SKM-1 treated with dmso at 0.1 percent for 144 hours (cell line): ENCODE results near the gene KSR2.

ENCODE experiments used
- DNase-seq: peaks from one replicate; lab custom pipeline; 2025; ENCODE audit not compliant: unreplicated experiment; lab: John Stamatoyannopoulos, UW

KSR2 gene

DNA sequence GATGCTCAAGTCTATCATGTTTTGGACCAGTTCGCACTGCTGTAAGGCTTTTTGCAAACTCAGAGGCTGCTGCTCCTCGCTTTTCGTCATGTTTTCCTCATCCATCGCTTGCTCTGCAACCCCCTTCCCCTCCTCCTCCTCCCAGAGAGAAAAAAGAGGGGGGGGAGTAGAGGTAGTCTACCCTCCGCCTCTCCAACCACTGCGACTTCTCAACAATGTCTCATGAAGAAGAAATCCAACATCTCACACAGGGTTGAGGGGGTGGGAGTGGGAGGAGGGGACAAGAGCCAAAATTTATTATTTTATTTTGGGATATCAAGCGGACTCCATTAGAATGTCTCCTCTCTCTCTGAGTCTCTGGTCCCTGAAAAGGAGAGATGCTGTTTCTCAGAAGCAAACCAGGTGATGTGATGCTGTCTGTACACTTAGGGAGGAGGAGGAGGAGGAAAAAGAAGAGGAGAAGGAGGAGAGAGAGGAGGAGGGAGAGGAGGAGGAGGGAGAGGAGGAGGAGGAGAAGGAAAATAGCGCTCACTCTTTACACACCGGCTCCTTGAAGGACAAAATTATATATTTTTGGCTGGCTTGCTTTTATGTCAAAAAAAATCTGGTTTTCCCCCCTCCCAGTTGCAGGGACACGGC, 520 bp downstream of the KSR2 start:
- DNase-seq: no peak

DNA sequence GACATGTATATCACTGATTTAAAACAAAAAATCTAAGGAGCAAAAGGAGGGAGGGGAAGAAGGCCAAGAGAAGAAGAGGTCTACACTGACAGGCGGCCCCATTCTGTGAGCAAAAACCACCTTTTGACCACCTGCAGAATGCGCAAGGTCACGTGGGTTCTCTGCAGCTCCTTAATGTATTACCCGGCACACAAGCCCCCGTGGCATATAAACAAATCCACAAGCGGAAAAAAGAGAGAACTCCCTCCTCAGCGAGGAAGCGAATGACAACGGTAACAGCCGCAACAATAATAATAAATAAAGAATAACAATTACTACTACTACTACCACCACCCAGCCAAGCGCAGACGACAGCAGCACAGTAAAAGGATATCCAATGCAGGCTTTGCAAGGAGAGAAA, 1.3 kb downstream of the KSR2 start:
- no peak for DNase-seq

DNA sequence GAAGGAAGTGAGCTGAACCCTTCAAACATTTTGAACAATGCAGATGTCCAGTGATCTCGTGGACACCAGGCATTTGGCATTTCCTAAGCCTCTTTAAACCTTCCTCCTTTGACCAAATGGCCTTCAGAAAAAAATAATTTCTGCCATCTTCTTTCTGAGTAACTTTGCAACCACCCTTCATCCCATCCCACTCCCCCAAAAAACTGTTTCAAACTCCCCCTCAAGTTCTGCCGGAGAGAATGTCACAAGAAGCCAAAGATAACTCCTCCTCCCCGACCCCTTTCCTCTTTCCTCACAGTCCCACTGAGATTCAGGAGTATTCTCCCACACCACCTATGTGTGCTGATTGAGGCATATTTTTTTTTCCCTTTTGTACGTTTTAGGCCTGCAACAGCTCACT, 1.7 kb downstream of the KSR2 start:
- no peak for DNase-seq

DNA sequence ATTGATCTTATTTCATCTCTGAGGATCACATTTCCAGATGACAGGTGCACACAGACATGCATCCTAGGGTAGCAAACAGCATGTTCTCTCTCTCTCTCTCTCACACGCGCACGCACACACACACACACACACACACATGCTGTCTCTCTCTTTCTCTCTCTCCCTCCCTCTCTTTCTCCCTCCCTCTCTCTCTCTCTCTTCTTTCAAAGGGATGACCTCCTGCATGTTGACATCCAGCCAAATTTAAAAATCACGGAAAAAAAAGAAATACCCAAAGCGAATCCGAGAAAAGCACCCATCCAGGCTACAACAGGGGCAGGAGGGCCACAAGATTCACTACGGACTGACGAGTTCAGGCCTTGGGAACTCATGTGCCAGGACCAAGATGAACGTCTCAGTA, 2.3 kb downstream of the KSR2 start:
- DNase-seq: no peak

DNA sequence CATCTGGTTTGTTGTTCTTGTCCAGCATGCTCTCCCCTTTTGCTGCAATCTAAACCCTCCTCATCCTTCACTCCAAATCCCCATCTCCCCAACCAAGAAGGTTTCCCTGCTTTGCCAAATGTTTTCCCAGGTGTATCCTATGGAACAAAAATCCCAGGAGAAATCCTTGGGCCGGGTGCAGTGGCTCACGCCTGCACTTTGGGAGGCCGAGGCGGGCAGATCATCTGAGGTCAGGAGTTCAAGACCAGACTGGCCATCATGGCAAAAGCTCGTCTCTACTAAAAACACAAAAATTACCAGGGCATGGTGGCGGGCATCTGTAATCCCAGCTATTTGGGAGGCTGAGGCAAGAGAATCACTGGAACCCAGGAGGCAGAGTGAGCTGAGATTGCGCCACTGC, 5.0 kb downstream of the KSR2 start:
- no peak for DNase-seq

DNA sequence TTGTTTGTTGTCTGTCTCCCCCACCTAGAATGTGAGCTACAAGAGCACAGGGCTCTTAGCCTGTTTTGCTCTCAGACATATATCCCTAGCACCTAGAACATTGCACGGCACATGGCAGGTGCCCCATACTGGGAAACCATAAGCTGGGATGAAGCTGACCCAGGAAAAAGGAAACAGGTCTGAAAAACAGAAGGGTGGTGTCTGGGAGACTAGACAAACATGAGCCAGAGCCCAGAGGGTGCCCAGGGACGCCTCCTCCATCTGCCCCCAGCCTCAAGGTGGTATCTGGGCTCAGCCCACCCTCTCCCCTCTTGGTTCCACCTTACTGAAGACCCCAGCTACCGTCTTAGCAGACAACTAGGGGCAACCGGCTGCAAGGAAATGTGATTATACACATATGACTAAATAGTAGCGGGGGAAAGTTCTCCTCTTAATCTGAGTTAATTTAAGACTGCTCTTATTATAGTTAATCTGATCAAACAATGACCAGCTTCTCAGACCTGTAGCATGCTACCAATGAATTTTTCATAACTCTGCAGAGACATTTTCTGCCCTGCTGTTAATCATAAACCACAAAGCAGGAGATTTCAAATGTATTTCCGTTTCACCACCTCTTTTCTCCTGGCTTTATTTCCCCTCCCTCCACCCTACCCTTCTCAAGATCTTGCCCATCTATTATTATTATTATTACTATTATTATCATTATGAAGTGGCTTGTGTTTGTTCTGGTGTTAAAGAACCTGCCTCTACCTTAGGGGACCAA, 31.9 kb downstream of the KSR2 start:
- no peak for DNase-seq

DNA sequence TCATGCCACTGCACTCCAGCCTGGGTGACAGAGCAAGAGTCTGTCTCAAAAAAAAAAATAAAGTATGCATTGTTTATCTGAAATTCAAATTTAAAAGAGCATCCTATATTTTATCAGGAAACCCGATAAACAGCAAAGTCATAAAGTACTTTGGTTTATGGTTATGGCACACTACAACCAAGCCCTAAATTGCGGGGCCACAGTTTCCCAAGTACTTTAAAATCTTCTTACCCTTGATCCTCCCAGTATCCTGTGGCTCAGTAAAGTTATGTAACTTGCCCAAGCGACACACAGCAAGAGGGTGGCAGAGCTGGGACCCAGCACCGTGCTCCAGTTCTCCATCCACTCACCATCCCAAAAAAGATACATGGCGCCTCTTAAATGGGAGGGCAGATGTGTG, 35.2 kb downstream of the KSR2 start:
- DNase-seq: no peak

DNA sequence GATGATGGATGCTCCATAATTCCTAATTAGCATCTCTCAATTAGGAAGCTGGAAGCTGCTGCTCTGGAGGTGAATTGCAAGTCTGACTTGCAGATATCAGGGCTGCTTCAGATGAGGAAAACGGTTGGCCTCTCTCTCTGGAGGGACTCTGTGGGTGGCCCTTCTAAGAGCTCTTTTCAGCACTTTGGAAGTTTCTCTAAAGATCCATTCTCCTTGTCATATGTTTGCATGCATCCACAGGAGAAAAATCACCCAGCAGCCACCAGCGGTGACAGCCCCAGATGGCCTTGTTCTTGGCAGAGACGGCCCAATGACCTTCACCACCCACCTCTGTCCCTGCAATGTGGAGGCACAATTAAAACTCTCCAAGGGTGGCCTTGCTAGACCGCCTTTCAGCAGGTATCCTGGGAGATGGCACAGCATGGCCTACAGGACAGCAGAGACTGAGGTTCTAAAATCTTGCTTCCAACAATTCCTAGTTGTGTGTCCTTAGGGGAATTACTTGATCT, 42.3 kb downstream of the KSR2 start:
- DNase-seq: no peak

DNA sequence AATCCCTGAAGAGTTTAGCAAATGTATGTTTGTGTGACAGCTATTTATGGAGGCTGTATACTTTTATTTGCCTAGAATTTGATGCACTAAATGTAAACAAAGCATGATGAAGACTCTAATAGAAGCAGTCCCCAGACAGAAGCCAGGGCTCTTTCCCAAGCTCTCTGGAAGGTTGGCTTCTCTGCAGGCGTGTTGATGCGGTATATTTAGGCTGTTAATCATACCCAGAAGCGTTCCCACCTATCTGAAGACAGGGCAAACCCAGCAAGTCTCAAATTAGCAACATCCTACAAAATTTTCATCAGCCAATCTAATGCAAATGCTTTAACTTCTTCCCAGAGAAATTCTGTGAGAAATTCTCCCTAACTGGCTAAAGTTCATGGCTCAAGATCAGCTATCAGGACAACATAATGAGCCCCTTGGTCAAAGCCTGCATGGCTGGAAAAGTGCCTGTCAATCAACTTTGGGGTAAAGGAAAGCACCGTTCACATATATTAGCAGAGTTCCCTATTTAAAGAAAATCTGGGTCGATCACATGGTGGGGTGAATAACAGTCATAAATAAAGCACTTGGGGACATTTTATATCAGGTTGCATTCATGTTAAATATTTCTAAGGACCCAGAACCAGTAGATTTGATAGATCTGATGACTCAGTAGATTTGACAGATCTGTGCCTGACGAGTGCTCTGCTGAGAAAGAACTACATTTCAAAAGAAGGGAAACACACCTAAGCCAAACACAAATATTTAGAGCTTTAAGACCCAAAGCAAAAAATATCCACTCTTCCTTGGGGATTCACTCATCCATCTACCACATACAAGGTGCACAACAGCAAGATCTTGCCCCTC, 46.6 kb downstream of the KSR2 start:
- no peak for DNase-seq

DNA sequence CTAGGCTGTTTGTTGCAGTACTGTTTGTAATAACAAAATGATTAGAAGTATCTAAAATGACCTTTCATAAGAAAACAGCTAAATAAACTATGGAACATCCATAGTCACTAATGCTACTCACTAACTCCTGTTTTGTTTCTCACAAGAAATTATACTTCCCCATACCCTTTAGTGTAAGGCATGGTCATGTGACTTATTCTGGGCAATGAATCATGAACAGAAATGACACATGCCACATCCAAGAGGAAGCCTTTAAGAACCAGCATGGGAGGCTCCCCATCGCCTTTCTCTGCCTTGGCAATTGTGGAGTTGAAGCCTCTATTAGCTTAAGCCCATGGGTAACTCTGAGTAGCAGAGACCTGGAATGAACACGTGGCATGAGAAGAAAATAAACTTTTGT, 49.3 kb downstream of the KSR2 start:
- DNase-seq: no peak

DNA sequence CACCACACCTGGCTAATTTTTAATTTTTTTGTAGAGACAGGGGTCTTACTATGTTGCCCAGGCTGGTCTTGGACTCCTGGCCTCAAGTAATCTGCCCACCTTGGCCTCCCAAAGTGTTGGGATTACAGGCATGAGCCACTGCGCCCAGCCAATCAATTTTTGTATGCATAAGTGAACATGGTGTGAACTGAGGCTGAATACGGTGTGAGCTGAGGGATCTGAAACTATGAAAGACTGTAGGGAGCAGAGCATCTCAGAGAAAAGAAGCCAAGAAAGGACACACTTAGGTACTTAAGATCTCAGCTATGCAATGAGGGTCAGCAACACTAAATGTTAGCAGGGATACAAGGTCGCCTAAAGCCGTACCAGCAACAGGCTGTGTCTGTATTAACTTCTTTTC, 54.1 kb downstream of the KSR2 start:
- DNase-seq: no peak

DNA sequence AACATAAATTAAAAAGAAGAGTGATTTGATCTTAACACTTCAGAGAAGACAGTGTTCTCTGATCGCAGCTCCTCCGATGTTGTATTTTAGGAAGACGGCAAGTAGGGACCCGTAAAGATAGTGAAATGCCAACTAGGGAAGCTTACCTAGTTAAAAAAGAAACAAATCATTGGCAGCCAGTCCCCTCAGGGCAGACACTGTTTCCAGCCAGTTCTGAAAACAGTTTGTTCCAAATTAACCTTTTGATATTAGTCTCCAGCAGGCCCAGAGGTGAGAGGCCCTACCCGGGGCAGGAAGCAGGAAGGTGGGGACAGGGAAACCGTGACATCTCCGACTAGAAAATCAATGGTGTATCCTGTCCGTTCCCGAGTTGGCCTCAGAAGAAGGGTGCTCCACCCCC, 56.0 kb downstream of the KSR2 start:
- no peak for DNase-seq

DNA sequence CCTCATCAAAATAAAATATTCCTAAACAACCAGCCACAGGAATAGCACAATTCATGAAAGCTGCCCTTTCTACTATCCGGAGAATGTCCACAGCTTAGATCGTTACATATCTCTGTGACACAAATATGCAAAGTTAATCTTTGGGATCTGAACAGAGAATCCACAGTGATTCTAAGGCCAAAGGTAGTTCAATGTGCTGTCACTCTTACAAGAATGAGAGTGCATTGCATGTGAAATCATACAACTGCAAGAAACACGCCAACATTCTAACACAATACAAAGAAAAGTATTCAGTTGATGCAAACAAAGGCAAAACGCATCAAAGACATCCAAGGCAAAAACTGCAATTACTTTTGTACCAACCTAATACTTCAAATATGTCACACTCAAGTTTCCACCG, 60.4 kb downstream of the KSR2 start:
- DNase-seq: no peak

DNA sequence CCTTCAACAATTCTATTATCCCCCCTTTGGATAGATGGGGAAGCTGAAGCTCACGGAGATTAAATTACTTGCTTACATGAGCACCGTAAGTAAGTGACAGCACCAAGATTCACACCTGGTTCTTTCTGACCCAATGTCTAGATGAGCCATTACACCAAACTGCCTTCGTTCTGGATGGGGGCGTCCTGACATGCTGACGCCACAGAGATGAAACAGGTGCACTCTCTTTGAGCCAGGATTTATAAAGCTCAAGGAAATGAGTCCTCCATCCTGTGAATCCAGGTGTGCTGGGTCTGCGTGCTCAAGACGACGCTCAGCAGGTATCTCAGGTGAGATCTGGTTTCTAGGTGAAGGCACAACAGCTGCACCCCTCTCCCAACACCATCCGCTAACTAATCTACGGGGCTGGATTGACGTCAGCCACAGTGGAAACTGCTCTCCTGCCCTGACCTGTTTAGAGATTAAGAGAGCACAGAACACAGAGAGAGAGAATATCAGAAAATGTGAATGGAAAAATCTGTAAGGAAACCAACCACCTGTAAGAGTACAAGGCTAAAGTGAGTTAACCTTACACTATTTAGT, 61.6 kb downstream of the KSR2 start:
- no peak for DNase-seq

DNA sequence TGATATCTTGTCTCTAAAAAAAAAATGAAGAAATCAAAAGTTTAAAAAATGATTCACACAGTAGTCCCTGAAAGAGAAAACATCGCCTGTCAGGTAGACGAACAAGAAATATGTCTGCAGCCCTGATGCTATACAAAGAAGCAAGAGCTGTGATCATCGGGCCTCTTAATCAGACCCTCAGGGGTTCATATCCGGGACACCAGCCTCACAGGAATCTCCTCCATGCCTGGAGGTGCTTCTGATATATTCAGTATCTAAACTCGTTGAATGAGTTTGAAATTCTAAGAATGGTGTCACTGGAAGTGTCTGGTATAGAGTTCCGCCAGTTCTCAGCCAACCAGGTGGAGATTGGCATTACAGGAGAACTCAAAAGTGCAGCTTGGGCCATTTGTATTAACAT, 64.7 kb downstream of the KSR2 start:
- DNase-seq: no peak

DNA sequence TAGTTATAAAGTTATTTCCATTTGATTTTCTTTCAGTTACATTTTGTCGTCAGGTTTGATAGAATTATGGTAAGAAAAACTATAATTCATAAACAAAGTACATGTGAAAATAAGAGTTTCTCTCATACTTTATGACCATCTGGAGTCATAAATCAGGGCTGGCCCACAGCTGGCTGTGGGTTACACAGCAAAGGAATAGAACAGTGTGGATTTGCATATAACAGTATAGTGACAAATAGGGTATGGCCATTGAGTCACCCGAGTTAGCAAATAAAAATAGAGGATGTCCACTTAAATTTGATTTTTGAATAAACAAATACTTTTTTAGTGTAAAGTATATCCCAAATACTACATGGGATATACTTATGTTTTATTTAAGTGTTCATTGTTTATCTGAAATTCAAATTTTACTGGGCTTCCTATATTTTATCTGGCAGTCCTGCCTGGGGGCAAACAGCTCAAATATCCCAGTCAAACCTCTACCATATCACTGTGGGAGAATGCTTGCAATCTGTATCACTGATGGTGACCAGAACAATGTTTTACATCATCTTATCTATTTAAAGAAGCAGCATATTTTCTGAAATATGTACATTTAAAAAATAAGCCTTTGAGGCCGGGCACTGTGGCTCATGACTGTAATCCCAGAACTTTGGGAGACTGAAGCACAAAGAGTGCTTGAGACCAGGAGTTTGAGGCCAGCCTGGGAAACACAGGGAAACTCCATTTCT, 65.5 kb downstream of the KSR2 start:
- no peak for DNase-seq

DNA sequence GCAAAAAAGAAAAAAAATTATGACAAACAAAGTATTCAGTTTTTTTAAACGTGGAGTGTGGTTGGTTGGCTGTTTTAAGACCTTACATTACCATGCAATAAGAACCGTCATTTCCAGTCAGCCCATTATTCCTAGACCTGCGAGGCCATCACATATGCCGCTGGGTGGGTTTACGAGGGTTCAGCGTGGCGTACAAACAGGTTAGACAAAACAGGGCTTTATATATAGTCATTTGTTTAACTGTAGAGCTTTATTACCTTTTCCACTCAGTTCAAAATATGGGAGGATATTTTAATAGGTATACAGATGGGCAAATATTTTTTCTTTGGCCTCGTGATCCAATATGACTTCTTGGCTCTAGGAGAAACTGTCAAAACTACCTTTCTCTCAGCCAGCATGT, 67.2 kb downstream of the KSR2 start:
- no peak for DNase-seq

DNA sequence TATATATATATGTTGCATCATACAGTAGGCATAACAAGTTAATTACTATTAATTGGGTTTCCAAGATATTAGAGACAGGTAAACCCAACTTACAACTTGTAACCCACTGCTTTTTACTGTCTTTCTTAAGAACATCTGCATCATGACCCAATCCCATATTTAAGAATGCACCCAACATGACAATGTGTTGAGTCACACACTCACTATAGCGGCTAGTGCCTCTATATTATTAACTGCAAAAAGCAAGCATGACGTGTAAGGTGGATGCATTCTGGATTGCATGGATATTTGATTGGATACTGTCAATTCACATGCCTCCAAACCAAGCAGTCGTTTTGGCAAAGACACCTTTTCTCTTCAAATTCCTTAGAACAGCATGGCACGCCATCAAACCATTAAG, 68.2 kb downstream of the KSR2 start:
- no peak for DNase-seq

DNA sequence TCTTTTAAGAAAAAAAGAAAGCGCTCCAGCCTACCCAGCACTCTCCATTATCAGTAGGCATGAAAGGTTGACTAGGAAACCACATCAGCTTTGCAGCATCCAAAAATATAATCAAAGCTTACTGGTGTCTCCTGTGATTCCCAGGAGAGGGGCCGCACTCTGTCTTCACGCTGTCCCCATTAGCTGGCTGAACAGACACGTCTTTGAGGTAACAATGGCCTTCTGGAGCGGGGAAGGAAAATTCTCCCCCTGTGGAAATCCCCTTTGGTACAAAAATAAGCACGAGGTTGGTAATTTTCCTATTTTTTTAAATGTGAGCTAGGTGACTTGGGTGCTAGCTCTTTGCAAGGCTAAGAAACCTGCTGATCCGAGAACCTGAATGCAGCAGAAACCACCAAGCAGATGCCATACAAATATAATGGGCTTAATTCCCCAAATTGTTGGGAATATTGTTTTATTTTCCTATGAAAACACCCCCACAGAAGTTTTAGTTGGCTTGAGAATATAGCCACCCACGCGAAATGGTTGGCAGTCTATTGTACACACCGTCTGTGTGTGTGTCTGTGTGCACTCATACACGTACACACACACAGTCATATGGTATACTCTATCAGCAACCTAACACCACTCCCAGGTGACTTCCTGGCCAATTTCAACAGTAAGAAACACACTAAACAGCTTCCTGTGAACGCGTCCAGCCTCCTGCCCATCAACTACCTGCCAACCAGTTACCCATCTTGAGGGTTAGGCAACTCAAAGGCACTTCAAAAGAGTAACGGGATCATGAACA, 71.2 kb downstream of the KSR2 start:
- DNase-seq: no peak

DNA sequence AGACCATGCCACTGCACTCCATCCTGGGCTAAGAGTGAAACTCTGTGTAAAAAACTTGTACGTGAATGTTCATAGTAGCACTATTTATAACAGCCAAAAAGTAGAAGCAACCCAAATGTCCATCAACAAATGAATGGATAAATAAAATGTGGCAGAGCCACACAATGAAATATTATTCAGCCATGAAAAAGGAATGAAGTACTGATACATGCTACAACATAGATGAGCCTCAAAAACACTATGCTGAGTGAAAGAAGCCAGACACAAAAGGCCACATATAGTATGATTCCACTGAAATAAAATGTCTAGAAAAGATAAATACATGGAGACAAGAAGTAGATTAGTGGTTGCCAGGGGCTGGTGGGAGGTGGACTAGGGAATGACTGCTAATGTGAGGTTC, 72.8 kb downstream of the KSR2 start:
- DNase-seq: no peak
